Testis (tissue), 3 donors: ENCODE data around the gene MYOC. TPM values are rescaled to one million over a fixed set of nuclear protein-coding genes. Genes with fewer than 3 reads are reported as not detected.

Source experiments
- DNase-seq: peaks from one replicate; pipeline ENCODE4 v3.0.0-alpha.2; 2019
- H3K27ac ChIP-seq, 2 donors: fragments of 200-600 bp; sonication (generic); one replicate each; pipeline ENCODE4 v1.5.1; 2019
- H3K27me3 ChIP-seq: fragments of 200-600 bp; sonication (generic); one replicate; pipeline ENCODE4 v1.5.1; 2019
- H3K36me3 ChIP-seq: fragments of 200-600 bp; sonication (generic); one replicate; pipeline ENCODE4 v1.5.1; 2017; ENCODE audit warnings: low read depth; ENCODE audit errors: missing control alignments
- H3K4me1 ChIP-seq: fragments of 200-600 bp; sonication (generic); one replicate; pipeline ENCODE4 v1.5.1; 2019
- H3K4me3 ChIP-seq, 2 donors: fragments of 200-600 bp; sonication (generic); one replicate each; pipeline ENCODE4 v1.5.1; 2017 to 2019
- H3K9me3 ChIP-seq: fragments of 200-600 bp; sonication (generic); one replicate; pipeline ENCODE4 v1.5.1; 2017
- CTCF ChIP-seq, 3 experiments: fragments of 450-650 bp in 2 of 3; fragments of 200-600 bp in 1 of 3; sonication (generic) in 1 of 3; IDR thresholded peaks; one replicate each; pipeline ENCODE4 v1.5.1; 2016 to 2019; ENCODE audit warnings: antibody characterized with exemption in 3 of 3, mild to moderate bottlenecking in 2 of 3, moderate library complexity in 1 of 3
- POLR2A ChIP-seq: fragments of 450-650 bp; IDR thresholded peaks from one replicate; pipeline ENCODE4 v1.6.1; 2017; ENCODE audit warnings: antibody characterized with exemption, mild to moderate bottlenecking, moderate library complexity
- WGBS, 2 donors: methylation state at CpG; one replicate each; pipeline ENCODE4 v1.1.5; 2018; 5-methylcytosine and 5-hydroxymethylcytosine counted together
- intact Hi-C: fragments of 100-400 bp; cut with DNase I; formaldehyde crosslinking; loops from one replicate; pipeline ENCODE4 v1.15.1; 2023; ENCODE audit warnings: low total_unique reads
- polyA plus RNA-seq: library from polyadenylated mRNA; stranded (reverse); fragments of 350-450 nt; fragmentation: Illumina TruSeq; extraction: RNeasy Lipid Tissue Mini Kit (QIAGEN cat#74804); gene quantifications from one replicate; pipeline ENCODE4 v1.2.3, GENCODE V29; 2014; ENCODE audit warnings: low read depth, low replicate concordance; ENCODE audit not compliant: insufficient read depth
- total RNA-seq, 2 donors: library from RNA; depleted of rRNA; stranded (reverse); fragments of >200 nt; gene quantifications; one replicate each; pipeline ENCODE4 v1.2.3, GENCODE V29; 2016

The MYOC gene
- total and polyA plus RNA-seq, 3 donors from 2014 or later = 1.3 to 3.4 (median 3.0) TPM

GRCh38 chr1:171666114-171666769, 13.8 kb upstream of the MYOC start:
- no peaks in the 10 kb centered on the region for H3K4me1 ChIP-seq
- TF ChIP-seq POLR2A (no peak), CTCF (IDR thresholded peaks at IDR 0.05) (no peak)
- WGBS, 2 donors = 90 to 96% methylated on average over 4 of the region's 4 CpGs
- no peaks in the 10 kb centered on the region for H3K27me3 ChIP-seq
- no peaks in the 10 kb centered on the region for H3K36me3 ChIP-seq
- no peaks in the 10 kb centered on the region for H3K9me3 ChIP-seq
- intact Hi-C loops = no loop called here
- H3K27ac ChIP-seq = no peak overlapping the region
- no peak for DNase-seq
- no peak overlapping the region for H3K4me3 ChIP-seq

GRCh38 chr1:171664976-171665375, 12.5 kb upstream of the MYOC start:
- Histone ChIP-seq H3K9me3 (no peaks in the 10 kb centered on the region), H3K4me1 (no peaks in the 10 kb centered on the region), H3K27me3 (no peaks in the 10 kb centered on the region), H3K4me3 (no peak overlapping the region), H3K36me3 (no peaks in the 10 kb centered on the region), H3K27ac (no peak overlapping the region)
- DNase-seq = no peak
- intact Hi-C loops = no loop called here
- TF ChIP-seq POLR2A = no peak
- no peak for TF ChIP-seq CTCF (IDR thresholded peaks at IDR 0.05)

- no peaks in the 10 kb centered on the region for H3K27me3 ChIP-seq
- no peaks in the 10 kb centered on the region for H3K36me3 ChIP-seq
- H3K4me3 ChIP-seq = no peak overlapping the region
- H3K9me3 ChIP-seq = no peaks in the 10 kb centered on the region
- intact Hi-C loops = no loop called here
- no peaks in the 10 kb centered on the region for H3K4me1 ChIP-seq
- 55 to 68% methylated on average over 2 to 4 of the region's 4 CpGs for WGBS, 2 donors
- no peak for TF ChIP-seq POLR2A
- TF ChIP-seq CTCF (IDR thresholded peaks at IDR 0.05) = no peak
- no peak for DNase-seq
- H3K27ac ChIP-seq = peak overlapping the region; percentile 63 to 69
These were observed 11.5 kb upstream of the MYOC start for GRCh38 chr1:171663854-171664575.

- Histone ChIP-seq H3K36me3 (no peaks in the 10 kb centered on the region), H3K9me3 (no peaks in the 10 kb centered on the region), H3K4me3 (no peak overlapping the region), H3K27ac (peak overlapping the region; percentile 63 to 69), H3K4me1 (no peaks in the 10 kb centered on the region), H3K27me3 (no peaks in the 10 kb centered on the region)
- peak; percentile 28 for DNase-seq
- intact Hi-C loops = no loop called here
- no peak for TF ChIP-seq POLR2A
- no peak for TF ChIP-seq CTCF (IDR thresholded peaks at IDR 0.05)
- 49 to 64% methylated on average over 7 of the region's 7 CpGs for WGBS, 2 donors
These were observed 10.8 kb upstream of the MYOC start for GRCh38 chr1:171663036-171663853.
